ENCODE measurements around the gene RETREG1.

The RETREG1 gene

DNA sequence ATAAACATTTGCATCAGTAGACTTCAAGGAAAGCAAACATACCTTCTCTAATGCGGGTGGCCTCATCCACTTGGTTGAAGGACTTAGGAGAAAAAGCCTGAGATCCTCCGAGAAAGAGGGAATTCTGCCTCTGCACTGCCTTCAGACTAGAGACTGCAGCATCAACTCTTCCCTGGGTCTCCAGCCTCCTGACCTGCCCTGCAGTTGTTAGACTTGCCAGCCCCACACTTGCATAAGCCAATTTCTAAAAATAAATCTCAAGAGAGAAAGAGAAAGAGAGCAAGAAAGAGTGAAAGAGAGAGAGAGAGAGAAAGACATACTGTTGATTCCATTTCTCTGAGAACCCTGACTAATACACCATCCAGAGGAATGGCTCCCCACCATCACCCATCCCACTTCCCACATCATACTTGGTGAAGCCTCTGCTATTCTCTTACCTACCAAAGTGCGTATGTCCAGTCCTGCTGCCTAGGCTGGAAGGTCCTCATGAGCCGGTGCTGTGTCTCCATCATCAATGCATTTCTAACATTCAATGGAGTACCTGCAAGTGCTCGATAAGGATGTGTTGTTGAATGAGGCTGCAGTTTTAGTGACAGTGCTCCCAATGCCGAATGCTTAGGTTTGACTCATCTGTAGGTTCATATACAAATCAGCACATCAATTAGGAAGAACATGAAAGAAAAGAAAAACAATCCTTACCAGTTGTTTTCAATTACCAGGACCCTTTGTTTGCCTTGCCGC is 186.3 kb downstream of the RETREG1 start:
- no peaks in the 10 kb centered on the region for H3K4me1 ChIP-seq (ENCODE audit: insufficient read depth, low read length, poor library complexity, severe bottlenecking)
- H3K9ac ChIP-seq (ENCODE audit: low read depth, low read length, poor library complexity, severe bottlenecking), result no peak overlapping the region
- H3F3A ChIP-seq (ENCODE audit: low read depth), result no peaks in the 10 kb centered on the region
- no peak overlapping the region for H2AFZ ChIP-seq (ENCODE audit: low read length)
- H3K9me3 ChIP-seq (ENCODE audit: insufficient read depth, low read depth, low read length), result no peaks in the 10 kb centered on the region
- H3K27me3 ChIP-seq (ENCODE audit: insufficient read depth, low read length, poor library complexity, severe bottlenecking), result no peaks in the 10 kb centered on the region
- no peaks in the 10 kb centered on the region for H3K79me2 ChIP-seq (ENCODE audit: insufficient read depth, low read length)
- H3K4me3 ChIP-seq (ENCODE audit: low read length, poor library complexity, severe bottlenecking), result no peak overlapping the region
- no peaks in the 10 kb centered on the region for H3K9me2 ChIP-seq (replicated peaks; ENCODE audit: low read depth, low read length)
- no peak overlapping the region for H3K4me2 ChIP-seq (ENCODE audit: low read depth, low read length, poor library complexity, severe bottlenecking)
- TF ChIP-seq, protein P1, sequence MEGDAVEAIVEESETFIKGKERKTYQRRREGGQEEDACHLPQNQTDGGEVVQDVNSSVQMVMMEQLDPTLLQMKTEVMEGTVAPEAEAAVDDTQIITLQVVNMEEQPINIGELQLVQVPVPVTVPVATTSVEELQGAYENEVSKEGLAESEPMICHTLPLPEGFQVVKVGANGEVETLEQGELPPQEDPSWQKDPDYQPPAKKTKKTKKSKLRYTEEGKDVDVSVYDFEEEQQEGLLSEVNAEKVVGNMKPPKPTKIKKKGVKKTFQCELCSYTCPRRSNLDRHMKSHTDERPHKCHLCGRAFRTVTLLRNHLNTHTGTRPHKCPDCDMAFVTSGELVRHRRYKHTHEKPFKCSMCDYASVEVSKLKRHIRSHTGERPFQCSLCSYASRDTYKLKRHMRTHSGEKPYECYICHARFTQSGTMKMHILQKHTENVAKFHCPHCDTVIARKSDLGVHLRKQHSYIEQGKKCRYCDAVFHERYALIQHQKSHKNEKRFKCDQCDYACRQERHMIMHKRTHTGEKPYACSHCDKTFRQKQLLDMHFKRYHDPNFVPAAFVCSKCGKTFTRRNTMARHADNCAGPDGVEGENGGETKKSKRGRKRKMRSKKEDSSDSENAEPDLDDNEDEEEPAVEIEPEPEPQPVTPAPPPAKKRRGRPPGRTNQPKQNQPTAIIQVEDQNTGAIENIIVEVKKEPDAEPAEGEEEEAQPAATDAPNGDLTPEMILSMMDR (conservative IDR thresholded peaks at IDR 0.05; ENCODE audit: low read length), result no peak
- no peaks in the 10 kb centered on the region for H3K36me3 ChIP-seq (ENCODE audit: insufficient read depth, low read length)
- no peaks in the 10 kb centered on the region for H4K20me1 ChIP-seq (ENCODE audit: insufficient read depth, low read length, poor library complexity, severe bottlenecking)

DNA sequence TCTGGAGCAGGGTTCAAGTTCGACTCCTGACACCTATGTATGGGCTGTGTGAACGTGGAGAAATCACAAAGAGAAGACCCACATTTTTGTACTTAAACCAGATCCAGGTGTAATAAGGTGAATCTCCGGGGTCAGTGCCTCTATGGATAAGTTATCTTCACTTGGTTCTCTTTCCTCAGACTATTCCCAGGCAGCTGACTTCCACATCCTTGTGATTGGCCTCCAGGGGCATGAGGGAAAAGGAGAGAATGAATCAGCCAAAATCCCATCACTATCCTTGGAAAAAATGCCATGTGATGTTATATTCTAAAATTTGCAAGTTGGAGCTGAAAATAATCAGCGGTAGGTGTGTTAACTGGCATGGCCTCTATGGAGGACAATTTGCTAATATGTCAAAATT is 188.4 kb downstream of the RETREG1 start:
- H4K20me1 ChIP-seq (ENCODE audit: insufficient read depth, low read length, poor library complexity, severe bottlenecking), result no peaks in the 10 kb centered on the region

DNA sequence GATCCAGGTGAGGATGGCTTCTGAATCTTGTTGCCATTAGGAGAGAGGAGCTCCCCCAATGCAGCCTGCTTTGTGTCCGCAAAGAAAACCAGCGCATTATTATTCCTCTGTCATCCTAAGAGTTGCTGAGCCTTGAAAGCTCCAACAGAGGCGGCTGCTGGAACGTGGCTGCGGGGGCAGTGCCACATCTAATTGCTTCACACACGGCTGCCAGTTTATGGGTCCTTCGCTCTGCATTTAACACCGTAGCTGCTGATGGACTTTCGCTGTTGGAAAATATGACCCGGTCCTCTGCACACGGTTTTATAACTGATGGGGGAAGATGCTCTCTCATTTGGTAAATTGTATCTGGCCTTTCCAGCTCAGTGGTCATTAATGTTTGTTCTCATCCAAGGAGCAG is 189.2 kb downstream of the RETREG1 start:
- no peaks in the 10 kb centered on the region for H3K9me3 ChIP-seq (ENCODE audit: insufficient read depth, low read depth, low read length)
- no peaks in the 10 kb centered on the region for H3K36me3 ChIP-seq (ENCODE audit: insufficient read depth, low read length)
- no peaks in the 10 kb centered on the region for H4K20me1 ChIP-seq (ENCODE audit: insufficient read depth, low read length, poor library complexity, severe bottlenecking)
- no peak overlapping the region for H2AFZ ChIP-seq (ENCODE audit: low read length)
- no peak overlapping the region for H3K9ac ChIP-seq (ENCODE audit: low read depth, low read length, poor library complexity, severe bottlenecking)
- no peak overlapping the region for H3K4me2 ChIP-seq (ENCODE audit: low read depth, low read length, poor library complexity, severe bottlenecking)
- H3K79me2 ChIP-seq (ENCODE audit: insufficient read depth, low read length), result no peaks in the 10 kb centered on the region
- no peaks in the 10 kb centered on the region for H3K27me3 ChIP-seq (ENCODE audit: insufficient read depth, low read length, poor library complexity, severe bottlenecking)
- TF ChIP-seq EZH2phosphoT487 (IDR thresholded peaks at IDR 0.05; ENCODE audit: borderline replicate concordance), result no peak
- TF ChIP-seq, protein P1 (conservative IDR thresholded peaks at IDR 0.05; ENCODE audit: low read length), result no peak
- H3K4me1 ChIP-seq (ENCODE audit: insufficient read depth, low read length, poor library complexity, severe bottlenecking), result no peaks in the 10 kb centered on the region
- no peak overlapping the region for H3K4me3 ChIP-seq (ENCODE audit: low read length, poor library complexity, severe bottlenecking)
- no peaks in the 10 kb centered on the region for H3K9me2 ChIP-seq (replicated peaks; ENCODE audit: low read depth, low read length)
- no peaks in the 10 kb centered on the region for H3F3A ChIP-seq (ENCODE audit: low read depth)

More for the DNA sequence above, 188.4 kb downstream of the RETREG1 start:
- H3K36me3 ChIP-seq (ENCODE audit: insufficient read depth, low read length), result no peaks in the 10 kb centered on the region
- H3F3A ChIP-seq (ENCODE audit: low read depth), result no peaks in the 10 kb centered on the region
- no peaks in the 10 kb centered on the region for H3K4me1 ChIP-seq (ENCODE audit: insufficient read depth, low read length, poor library complexity, severe bottlenecking)
- TF ChIP-seq, protein P1 (conservative IDR thresholded peaks at IDR 0.05; ENCODE audit: low read length), result no peak
- TF ChIP-seq EZH2phosphoT487 (IDR thresholded peaks at IDR 0.05; ENCODE audit: borderline replicate concordance), result no peak
- no peaks in the 10 kb centered on the region for H3K79me2 ChIP-seq (ENCODE audit: insufficient read depth, low read length)
- H3K4me3 ChIP-seq (ENCODE audit: low read length, poor library complexity, severe bottlenecking), result no peak overlapping the region
- H3K9me3 ChIP-seq (ENCODE audit: insufficient read depth, low read depth, low read length), result no peaks in the 10 kb centered on the region
- H2AFZ ChIP-seq (ENCODE audit: low read length), result no peak overlapping the region
- no peaks in the 10 kb centered on the region for H3K27me3 ChIP-seq (ENCODE audit: insufficient read depth, low read length, poor library complexity, severe bottlenecking)
- H3K9ac ChIP-seq (ENCODE audit: low read depth, low read length, poor library complexity, severe bottlenecking), result no peak overlapping the region
- no peak overlapping the region for H3K4me2 ChIP-seq (ENCODE audit: low read depth, low read length, poor library complexity, severe bottlenecking)
- H3K9me2 ChIP-seq (replicated peaks; ENCODE audit: low read depth, low read length), result no peaks in the 10 kb centered on the region
